ENCODE data around the gene CTDSP1.

Gene CTDSP1

DNA sequence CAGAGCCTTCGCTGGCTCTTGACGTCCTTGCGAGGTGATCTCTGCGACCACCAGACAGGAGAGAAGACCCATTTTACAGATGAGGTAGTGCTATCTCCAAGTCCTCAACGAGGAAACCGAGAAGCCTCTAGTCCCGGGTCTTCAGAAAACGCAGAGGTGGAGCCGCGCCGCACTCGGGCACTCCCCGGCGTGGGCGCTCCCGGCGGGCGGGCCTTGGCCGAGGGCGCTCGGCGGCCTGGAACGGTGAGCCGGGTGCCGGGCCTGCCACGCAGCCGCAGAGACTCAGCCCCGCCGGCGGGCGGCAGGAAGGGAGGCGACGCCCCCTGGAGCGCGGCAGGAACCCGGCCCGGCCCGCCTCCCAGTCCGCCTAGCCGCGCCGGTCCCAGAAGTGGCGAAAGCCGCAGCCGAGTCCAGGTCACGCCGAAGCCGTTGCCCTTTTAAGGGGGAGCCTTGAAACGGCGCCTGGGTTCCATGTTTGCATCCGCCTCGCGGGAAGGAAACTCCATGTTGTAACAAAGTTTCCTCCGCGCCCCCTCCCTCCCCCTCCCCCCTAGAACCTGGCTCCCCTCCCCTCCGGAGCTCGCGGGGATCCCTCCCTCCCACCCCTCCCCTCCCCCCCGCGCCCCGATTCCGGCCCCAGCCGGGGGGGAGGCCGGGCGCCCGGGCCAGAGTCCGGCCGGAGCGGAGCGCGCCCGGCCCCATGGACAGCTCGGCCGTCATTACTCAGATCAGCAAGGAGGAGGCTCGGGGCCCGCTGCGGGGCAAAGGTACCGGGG, at the start of gene CTDSP1:
Gene CTDSP1, plus strand, starts transcription at position 478 of the 776 bp plus-strand sequence. Its CDS starts 223 bp downstream, at position 701.
- peak; percentile 96 for DNase-seq
- in situ Hi-C loops (cut with MboI; ENCODE audit: low pct_unique_long_range_greater_than_20kb, low sequenced_read_pairs): loop anchor here (10.0 kb wide), 1 partner anchor 105 kb away; the partner anchor contains the start of gene TMBIM1

GRCh38 chr2:218354045-218354444, 45.6 kb upstream of the CTDSP1 start:
- no peak for DNase-seq
- in situ Hi-C loops (cut with MboI; ENCODE audit: low pct_unique_long_range_greater_than_20kb, low sequenced_read_pairs): no loop called here

DNA sequence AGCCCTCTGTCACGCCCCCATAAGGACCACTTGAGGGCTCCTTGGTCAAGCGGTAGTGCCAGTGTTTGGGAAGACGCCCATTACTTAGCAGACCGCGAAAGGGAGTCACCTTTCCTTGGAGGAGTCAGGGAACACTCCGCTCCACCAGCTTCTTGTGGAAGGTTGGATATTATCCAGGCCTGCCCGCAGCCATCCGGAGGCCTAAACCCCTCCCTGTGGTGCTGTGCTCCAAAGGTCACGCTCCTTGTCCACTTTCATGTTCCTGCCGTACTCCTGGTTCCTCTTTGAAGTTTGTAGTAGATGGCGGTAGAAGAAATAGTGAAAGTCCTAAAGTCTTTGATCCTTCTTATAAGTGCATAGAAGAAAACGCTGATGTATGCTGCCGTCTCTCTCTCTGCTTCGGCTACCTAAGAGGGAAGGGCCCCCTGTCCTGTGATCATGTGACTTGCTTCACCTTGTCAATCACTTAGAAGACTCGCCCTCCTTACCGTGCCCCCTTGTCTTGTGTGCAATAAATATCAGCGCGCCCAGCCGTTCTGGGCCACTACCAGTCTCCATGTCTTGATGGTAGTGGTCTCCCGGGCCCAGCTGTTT, 44.7 kb upstream of the CTDSP1 start:
- in situ Hi-C loops (cut with MboI; ENCODE audit: low pct_unique_long_range_greater_than_20kb, low sequenced_read_pairs): no loop called here
- DNase-seq: no peak

DNA sequence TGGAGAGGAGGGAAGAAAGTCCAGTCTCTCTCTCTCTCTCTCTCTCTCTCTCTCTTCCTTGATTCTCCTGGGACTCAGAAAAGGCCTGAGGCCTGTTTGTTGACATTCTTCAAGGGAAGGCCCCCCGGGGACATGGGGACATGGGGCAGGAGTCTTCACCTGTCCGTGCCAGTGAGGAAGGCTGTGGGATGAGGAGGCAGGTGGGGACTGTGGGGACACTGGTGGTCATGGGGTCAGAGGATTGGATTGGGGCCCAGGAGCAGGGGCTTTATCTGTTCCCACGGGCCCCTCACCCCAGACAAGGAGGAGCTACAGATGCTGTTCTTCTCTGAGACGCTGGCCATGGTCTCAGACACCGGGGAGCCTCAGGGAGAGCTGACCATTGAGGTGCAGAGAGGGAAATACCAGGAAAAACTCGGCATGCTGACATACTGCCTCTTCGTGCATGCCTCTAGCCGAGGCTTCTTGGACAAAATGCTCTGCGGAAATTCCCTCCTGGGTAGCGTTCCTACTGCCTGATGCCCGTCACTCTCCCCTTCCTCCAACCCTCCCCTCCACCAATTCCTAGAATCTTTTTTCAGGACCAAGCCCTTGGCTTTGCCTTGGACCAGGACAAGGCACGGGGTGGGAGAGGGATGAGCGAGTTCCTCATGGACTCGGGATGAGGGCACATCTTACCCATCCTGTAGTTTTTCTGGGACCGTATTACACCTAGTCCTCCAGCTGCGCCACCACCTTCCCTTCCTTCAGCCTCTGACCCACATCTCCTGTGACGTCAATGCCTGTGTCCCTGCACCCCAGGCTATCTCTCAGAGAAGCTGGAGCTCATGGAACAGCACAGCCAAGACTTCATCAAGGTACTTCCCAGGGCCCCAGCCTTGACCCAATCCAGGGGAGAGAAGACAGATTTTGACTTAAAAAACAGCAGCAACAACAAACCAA, 42.2 kb upstream of the CTDSP1 start:
- in situ Hi-C loops (cut with MboI; ENCODE audit: low pct_unique_long_range_greater_than_20kb, low sequenced_read_pairs): no loop called here
- no peak for DNase-seq

GRCh38 chr2:218360453-218360852, 39.2 kb upstream of the CTDSP1 start:
- peak; percentile 89 for DNase-seq
- in situ Hi-C loops (cut with MboI; ENCODE audit: low pct_unique_long_range_greater_than_20kb, low sequenced_read_pairs): no loop called here

GRCh38 chr2:218362606-218363005, 37.1 kb upstream of the CTDSP1 start:
- no peak for DNase-seq
- in situ Hi-C loops (cut with MboI; ENCODE audit: low pct_unique_long_range_greater_than_20kb, low sequenced_read_pairs): no loop called here

DNA sequence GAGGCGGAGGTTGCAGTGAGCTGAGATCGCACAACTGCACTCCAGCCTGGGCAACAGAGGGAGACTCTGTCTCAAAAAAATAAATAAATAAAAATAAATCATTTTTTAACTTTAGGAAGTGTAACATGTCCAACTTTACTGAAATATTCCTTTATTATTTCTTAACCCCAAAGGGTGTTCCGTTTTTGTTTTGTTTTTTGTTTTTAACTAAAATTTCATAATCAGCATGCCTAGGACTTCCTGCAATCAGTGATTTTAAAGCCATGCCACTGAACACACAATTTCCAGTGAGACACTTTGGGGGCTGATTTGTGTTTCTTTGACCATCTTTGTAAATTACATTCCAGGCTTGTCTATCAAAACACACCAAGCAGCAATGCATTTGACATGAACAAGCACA, 35.9 kb upstream of the CTDSP1 start:
- in situ Hi-C loops (cut with MboI; ENCODE audit: low pct_unique_long_range_greater_than_20kb, low sequenced_read_pairs): no loop called here

DNA sequence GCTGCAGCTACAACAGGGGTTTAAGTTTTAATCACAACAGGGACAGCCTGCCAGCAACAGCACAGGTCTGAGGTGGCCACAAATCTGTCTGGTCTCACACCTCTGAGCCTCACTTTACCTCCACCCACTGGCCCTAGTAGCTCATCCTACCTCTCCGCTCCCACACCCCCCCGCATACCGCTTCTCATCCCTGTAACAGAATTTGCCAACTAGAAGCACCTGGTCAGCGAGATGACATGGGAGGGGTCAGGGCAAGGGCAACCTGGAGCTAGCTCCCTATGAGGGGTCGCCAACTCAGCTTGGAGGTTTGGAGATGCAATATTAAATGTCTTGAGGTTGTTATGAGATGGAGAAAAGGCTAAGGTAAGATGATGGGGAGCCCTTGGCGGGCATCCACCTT, 35.5 kb upstream of the CTDSP1 start:
- in situ Hi-C loops (cut with MboI; ENCODE audit: low pct_unique_long_range_greater_than_20kb, low sequenced_read_pairs): no loop called here
- DNase-seq: no peak

More for the DNA sequence above, 35.9 kb upstream of the CTDSP1 start:
- no peak for DNase-seq

DNA sequence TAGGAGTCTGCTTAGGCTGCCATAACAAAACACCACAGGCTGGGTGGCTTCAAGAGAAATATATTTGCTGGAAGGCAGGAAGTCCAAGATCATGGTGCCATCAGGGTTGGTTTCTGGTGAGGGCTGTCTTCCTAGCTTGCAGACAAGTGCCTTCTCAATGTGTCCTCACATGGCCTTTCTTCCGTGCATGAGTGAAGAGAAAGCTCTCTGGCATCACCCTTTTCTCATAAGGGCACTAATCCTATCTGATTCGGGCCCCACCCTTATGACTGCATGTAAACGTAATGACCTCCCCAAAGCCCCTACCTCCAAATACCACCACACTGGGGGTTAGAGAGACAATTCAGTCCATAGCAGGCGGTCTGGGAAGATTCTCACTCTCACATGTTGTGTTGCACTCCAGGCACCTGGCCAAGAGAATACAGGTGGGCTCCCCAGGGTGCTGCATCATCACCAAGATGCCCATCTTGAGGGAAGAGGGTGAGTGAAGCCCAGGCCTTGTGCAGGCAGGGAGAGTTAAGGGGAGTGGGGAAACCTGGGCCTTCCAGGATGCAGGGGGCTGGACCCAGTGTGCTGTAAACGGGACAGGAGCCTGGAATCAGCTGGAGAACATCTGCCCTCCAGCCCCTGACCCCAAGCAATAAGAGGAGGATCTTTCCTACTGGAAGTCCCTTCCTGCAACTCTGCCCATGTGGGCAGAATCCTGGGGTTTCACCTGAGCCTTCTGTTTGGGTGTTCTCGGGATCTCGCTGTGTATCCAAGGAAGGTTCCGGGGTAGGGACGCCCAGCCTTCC, 32.9 kb upstream of the CTDSP1 start:
- peak; percentile 24 for DNase-seq
- in situ Hi-C loops (cut with MboI; ENCODE audit: low pct_unique_long_range_greater_than_20kb, low sequenced_read_pairs): no loop called here

GRCh38 chr2:218367415-218368149, 32.1 kb upstream of the CTDSP1 start:
- DNase-seq: peak; percentile 93
- in situ Hi-C loops (cut with MboI; ENCODE audit: low pct_unique_long_range_greater_than_20kb, low sequenced_read_pairs): no loop called here

GRCh38 chr2:218368150-218368528, 31.5 kb upstream of the CTDSP1 start:
- DNase-seq: no peak
- in situ Hi-C loops (cut with MboI; ENCODE audit: low pct_unique_long_range_greater_than_20kb, low sequenced_read_pairs): no loop called here

GRCh38 chr2:218368621-218369153, 31.0 kb upstream of the CTDSP1 start:
- DNase-seq: peak; percentile 38

GRCh38 chr2:218369330-218369729, 30.3 kb upstream of the CTDSP1 start:
- in situ Hi-C loops (cut with MboI; ENCODE audit: low pct_unique_long_range_greater_than_20kb, low sequenced_read_pairs): no loop called here

More at GRCh38 chr2:218368621-218369153, 31.0 kb upstream of the CTDSP1 start:
- in situ Hi-C loops (cut with MboI; ENCODE audit: low pct_unique_long_range_greater_than_20kb, low sequenced_read_pairs): no loop called here

GRCh38 chr2:218370410-218371063, 29.1 kb upstream of the CTDSP1 start:
- in situ Hi-C loops (cut with MboI; ENCODE audit: low pct_unique_long_range_greater_than_20kb, low sequenced_read_pairs): no loop called here
- peak; percentile 42 for DNase-seq

More at GRCh38 chr2:218369330-218369729, 30.3 kb upstream of the CTDSP1 start:
- DNase-seq: no peak

DNA sequence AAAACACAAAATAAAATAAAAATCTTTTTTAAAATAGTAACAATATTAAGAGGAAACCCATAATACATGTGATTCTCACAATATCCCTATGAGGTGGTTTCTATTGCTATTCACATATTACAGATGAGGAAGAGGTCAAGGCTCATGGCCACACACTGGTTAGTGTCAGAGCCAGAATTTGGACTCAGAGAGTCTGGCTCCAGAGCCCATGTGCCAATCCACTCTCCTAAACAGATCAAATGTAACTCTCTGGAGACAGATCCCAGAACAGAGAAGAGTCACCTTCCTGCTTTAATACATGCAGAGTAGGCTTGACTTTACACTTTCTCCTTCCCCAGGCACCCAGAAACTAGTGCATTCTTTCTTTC, 27.7 kb upstream of the CTDSP1 start:
- no peak for DNase-seq
- in situ Hi-C loops (cut with MboI; ENCODE audit: low pct_unique_long_range_greater_than_20kb, low sequenced_read_pairs): no loop called here

DNA sequence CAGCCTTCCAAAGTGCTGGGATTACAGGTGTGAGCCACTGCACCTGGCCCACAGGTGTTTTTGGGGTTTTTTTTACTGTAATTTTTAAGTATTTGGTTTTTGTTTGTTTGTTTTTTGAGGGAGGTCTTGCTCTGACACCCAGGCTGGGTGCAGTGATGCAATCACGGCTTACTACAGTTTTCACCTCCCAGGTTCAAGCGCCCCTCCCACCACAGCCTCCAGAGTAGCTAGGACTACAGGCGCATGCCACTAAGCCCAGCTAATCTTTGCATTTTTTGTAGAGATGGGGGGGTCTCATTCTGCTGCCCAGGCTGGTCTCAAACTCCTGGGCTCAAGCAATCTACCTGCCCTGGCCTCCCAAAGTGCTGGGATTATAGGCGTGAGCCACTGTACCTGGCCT, 24.9 kb upstream of the CTDSP1 start:
- no peak for DNase-seq
- in situ Hi-C loops (cut with MboI; ENCODE audit: low pct_unique_long_range_greater_than_20kb, low sequenced_read_pairs): no loop called here

GRCh38 chr2:218375212-218375611, 24.5 kb upstream of the CTDSP1 start:
- in situ Hi-C loops (cut with MboI; ENCODE audit: low pct_unique_long_range_greater_than_20kb, low sequenced_read_pairs): no loop called here
- DNase-seq: no peak

DNA sequence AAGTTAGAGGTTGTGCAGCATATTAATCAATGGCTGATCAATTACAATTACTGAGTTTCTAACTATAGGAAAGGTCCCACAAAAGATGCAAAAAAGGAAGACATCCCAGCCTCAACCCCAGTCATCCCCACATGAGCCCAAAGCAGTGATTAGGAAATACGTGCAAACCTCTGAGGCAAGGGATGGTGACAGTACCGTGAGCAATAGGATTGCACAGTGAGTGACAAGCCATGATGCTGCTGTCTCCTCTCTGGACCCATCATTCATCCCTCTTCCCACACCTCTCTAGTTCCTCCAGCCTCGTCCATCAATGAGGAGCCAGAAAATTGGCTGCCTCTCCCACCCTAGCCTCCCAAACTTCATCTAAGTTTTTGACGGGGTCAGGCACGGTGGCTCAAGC, 21.6 kb upstream of the CTDSP1 start:
- in situ Hi-C loops (cut with MboI; ENCODE audit: low pct_unique_long_range_greater_than_20kb, low sequenced_read_pairs): no loop called here
- DNase-seq: no peak
